Measurements from ENCODE around the gene ZNF618.

Gene ZNF618

DNA sequence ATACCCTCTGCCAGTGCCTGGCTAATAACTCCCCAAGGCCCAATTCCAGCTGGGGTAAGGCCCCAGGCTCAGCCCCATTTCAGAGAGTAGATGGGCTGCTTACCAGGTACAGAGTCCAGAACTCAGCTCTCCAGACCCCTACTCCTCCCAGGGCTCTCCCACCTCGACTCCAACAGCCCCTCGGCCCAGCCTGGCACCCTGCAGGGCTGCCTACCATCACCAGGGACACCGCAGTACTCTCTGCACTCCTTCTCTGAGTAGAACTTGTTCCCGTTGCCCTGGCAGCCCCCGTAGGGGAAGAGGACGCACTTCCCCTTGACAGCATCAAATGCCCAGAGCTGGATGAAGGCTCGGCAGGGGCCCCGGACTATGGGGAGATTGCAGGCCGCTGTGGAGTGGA is 184.6 kb downstream of the ZNF618 start:
- no peak for DNase-seq (ENCODE audit: low read depth)

DNA sequence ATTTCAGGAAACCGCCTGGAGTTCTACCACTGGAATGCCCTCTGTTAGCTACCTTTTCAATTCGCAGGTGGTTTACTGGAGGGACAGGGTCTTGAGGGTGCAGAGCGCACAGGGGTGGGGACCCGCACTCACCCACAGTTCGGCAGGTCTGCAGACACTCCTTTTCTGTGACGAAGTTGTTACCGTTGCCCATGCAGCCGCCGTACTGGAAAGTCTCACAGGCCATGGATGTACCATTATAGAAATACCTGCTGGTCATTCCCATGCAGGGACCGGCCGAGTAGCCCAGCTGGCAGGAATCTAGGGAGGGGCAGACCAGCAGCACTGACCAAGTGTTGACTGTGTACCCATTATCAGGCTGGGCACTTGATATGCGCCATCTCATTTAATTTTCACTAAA is 185.2 kb downstream of the ZNF618 start:
- DNase-seq (ENCODE audit: low read depth): no peak

- no peak for DNase-seq (ENCODE audit: low read depth)
These were observed 185.8 kb downstream of the ZNF618 start for GRCh38 chr9:114061830-114062474.

DNA sequence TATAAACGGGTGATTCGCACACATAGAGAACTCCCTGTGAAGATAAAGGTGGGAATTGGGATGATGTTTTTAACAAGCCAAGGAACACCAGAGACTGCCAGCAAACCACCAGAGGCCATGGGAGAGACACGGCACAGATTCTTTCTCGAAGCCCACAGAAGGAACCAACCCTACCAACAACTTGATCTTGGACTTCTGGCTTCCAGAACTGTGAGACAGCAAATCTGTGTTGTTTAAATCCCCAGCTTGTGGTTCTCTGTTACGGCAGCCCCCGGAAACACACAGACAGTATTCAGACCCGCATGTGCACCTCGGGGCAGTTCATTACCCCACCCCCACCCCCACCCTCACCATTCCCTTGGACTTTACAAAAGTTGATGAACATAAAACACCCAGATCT is 189.2 kb downstream of the ZNF618 start:
- DNase-seq (ENCODE audit: low read depth): no peak

DNA sequence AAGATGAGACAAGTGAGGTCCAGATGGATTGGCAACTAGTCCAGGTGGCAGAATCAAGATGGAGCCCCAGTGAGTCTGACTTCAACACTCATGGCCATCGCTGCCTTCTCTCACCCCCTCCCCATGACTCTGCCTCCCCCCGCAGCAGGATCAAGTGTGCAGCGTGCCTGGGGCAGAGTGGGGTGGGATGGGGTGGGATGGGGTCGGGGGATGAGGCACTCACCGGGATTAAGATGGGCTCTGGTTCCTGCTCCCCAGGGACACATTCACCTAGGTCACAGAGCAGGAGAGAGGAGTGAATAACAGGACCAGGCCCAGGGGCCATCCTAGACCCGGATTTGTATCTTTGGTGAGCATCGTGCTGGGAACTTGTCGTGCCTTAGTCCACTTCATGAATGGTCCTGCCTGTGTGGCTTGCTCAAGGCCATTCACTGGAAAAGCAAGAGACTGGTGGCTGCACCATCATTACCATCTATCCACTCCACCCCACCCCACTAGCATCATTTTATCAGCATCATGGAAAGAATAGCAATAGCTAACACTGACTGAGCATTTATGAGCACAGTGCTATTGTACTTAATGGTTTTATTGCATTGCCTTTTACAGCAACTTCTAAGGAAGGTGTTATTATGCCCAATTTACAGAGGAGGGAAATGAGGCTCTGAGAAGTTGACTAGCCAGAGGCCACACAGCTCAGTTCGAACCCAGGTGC is 193.5 kb downstream of the ZNF618 start:
- no peak for DNase-seq (ENCODE audit: low read depth)

DNA sequence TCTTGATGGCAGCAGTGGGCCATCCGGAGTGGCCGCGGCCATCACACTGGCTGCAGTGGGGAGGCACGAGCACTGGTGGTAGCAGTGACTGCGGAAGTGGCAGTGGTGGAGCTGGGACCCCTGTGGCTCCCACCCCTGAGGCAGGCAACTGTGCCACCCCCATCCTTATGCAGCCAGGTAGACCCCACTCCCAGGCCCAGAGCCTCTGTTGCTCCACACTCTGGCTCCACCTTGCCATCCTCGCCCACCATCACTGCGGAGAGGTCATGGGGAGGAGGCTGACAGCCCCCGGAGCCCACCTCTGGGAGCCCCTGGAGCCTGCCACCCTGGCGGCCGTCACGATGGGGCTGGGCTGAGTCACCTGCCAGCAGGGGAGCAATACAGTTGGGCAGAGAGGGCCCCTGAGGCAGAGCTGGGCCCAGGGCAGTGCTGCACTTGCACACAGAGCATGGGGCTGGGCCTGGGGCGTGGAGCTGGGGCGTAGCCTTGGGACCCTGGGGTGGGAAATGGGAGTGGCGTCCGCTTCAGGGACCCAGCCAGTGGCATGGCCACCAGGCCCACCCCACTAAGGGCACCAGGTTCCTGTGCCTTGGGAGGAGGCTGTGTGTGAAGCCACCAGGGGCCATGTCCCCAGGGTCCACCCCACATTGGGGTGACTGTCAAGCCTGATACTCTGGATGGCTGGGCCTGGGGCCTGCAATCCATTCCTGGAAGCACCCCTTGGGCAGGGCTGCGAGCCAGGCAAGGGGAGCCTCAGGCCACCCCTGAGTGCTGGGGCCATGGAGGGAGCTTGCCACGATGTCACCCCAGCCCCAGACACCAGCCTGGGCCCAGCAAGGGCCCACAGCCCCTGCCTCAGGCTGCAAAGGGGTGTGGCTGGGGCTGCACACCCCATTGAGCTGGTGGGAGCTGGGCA is 194.3 kb downstream of the ZNF618 start:
- DNase-seq (ENCODE audit: low read depth): no peak

DNA sequence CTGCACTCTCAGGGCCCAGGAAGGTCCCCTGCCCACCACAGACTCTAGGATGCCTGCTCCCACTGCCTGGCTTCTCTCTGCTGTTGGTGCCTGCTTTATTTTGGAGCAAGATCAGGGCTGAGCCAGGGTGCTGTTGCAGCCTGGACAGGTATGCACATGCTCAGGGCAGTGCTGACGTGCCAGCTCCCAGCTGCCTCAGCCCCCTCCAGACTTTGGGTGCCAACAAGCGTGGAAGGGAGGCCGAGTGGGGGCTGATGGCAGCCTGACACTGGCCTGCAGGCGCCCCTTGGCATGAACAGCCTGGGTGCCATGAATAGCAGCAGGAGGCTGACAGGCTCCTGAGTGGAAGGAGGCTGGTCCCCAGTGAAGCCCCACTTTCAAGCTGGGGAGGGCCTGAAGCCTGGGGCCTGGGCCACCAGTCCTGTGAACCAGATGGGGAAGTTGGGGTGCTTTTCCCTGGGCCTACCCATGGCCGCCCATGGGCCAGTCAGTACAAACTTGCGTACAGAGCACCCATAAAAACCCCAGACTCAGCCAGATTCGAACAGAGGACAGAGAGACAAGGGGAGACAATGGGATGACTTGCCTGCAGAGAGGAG is 195.2 kb downstream of the ZNF618 start:
- DNase-seq (ENCODE audit: low read depth): no peak

DNA sequence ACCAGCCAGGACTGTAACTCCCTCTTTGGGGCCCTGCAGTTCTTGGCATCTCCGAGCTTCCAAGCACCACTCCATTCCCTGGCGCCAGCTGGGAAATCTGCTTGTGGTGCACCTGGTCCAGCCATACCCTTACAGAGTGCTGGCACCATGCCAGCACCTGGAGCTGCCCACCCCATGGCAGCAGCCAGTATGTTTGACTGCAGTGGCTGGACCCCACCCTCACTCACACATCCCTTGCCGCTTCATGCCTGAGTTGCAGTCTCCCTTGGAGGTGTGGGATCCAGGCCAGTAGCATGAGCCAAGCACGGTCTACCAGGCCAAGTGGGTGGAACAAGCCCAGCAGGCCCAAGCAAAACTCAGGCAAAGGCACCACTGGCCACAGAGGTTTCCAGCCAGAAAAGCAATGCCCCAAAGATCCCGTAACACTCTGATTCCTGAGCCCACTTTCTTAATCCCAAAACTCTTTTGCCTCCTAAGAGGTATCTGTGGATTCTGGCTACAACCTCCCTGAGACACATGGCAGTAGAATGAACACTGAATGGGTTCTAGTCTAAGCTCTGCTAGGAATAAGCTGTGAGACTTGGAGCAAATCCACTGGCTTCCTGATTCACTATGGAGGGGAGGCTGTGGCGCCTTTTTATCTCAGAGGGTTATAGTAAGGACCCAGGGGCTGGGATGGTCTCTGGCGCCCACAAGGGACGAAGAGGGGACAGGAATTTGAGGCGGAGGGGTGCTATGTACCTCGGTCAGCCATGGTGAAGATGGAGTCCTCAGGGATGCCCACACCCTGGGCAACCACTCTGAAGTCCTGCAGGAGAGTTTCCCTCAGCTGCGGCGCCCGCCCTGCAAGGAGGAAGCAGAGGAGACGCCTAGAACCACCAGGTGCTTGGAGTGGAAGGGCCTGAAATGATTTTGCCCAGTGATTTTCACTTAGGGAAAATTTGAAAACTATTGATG is 196.4 kb downstream of the ZNF618 start:
- no peak for DNase-seq (ENCODE audit: low read depth)

DNA sequence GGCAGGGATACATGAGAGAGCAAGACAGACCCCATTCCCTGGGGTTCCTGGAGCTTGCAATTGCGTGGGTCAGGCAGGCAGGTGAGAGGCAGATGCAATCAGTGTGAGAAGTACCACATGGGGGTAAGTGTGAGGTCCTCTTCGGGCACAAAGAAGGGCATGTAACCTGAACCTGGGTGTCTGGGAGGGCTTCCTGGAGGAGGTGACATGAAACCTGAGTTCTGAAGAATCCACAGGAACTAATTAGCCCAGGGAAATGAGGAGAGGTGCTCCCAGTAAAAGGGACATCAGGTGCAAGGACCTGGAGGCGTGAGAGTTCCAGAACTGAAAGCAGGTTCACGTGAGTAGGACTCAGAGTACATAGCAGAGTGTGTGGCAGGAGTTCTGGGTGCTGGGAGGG is 199.5 kb downstream of the ZNF618 start:
- DNase-seq (ENCODE audit: low read depth): no peak

DNA sequence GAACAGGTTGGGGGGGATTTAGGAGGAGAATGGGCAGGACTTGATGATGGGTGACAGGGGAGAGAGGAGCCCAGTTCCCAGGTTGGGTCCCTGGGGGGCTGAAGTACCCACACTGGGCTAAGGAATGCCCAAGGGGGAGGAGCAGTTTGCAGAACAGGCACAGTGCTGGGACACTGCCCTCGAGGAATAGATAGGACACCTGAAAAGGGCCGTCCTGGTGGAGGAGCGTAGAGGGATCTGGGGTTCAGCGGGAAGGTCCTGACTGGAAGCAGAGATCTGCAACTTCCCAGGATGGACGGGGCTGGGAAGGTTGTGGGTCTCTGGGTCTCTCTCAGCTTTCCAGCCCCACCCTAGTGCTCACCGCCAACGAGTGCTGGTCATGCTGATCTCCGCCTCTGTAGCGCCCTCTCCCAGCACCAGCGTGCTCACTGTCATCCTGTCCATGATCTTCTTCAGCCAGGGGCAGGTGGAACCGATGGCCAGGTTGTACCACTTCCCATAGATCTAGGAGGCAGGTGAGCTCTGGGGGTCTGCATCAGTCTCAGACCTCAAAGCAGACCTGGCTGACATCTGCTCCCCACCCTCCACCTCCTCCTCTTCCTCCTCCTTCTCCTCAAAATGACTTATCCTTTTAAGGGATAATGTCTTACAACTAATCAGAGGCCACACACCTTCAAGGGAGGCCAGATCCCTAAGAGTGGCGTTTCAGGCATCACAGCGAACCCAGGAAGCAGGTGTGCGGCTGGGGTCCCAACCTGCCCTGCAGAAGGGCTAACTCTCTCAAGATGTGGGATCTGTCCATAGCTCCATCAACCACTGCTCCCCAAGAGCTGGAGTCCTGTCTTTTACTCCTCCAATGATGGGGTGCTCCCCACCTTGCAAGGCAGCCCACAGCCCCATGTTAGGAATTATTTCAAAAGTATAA is 200.4 kb downstream of the ZNF618 start:
- no peak for DNase-seq (ENCODE audit: low read depth)

DNA sequence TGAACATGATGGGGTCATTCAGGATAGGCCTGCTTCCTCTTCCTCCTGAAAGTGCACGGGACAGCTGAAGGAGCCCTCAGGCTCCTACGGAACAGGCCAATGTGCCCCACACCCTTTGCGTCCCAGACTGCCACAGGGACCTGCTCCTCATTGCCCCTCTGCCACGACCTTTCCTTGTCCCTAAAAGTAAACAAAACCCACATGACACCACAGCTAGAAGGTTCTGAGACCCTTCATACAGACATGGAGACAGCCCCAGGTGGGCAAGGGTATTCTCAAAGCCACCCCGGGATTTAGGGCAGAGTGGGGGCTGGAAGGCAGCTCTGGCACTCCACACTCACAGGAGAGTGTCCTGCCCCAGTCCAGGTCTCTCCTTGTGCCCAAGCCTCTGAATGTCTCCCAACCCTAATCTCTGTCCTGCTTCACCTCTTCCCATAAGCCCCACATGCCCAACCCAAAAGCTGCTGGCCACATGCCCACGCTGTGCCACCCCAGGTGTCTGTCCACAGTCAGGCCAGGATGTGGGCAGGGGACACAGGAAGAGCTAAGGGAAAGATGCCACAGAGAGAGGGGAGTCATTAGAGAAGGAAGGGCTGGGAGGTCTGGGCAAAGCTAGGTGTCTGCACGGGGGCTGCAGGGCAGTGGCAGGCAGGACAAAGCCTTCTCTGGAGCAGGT is 201.2 kb downstream of the ZNF618 start:
- DNase-seq (ENCODE audit: low read depth): no peak

GRCh38 chr9:114078021-114078780 is 202.1 kb downstream of the ZNF618 start, which contains the start of gene AMBP:
AMBP (minus strand) TSS chr9:114078300; CDS start chr9:114078209, 91 bp downstream.
- DNase-seq (ENCODE audit: low read depth): no peak

- DNase-seq (ENCODE audit: low read depth): no peak
These were observed 202.7 kb downstream of the ZNF618 start for GRCh38 chr9:114078781-114079156.

DNA sequence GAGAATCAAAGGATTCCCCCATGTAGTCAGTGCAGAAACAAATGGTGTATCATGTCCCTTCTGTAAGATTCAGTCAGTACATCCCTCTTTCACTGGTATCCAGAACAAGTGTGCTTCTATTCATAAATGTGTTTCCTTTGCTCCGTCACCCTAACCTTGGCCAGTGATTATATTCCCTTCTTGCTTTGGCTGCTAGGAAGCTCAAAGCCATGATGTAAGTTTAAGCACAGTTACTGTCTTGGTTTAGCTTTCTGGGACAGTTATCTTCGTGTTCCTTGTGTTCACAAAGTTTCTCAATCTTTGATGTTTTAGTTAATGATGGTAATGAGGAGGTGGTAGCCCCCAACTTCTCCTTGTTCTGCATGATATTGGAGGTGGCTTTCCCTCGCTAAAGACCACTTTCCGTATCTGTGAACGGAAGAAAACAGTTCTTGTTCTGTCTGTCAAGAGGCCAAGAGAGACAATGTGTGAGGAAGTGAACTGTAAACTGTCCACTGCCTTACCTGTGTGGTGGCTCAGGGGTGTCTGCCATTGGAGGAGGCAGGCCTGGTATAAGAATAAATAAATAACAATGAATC is 204.2 kb downstream of the ZNF618 start:
- no peak for DNase-seq (ENCODE audit: low read depth)

DNA sequence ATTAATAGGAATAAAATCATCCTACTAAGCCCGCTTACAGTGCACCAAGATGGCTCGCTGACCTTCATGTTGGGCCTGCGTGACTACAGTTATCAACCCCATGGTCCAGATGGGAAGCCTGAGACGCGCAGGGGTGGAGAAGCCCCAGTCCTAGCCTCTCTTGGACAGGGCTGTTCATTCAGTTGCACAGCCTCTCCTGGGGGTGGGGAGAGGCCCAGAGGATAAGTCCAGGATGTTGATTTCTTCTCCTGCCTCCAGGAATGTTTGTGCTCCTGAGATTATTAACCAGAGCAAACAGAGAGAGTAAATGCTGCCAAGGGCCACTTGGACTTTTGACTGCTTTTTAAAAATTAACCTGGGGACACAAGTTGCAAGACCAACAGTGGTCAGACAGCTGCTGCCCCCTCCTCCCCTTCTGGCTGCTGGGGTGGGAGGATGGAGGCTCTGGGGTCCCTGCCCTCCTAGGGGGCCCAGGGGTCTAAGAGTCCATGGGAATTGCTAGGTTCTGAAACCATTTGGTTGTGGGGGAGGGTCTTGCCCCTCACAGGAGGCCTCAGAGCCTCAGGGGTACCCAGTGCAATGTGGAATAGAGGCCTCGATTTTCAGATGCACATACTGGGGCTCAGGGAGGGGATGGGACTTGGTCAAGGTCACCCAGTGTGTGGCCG is 204.8 kb downstream of the ZNF618 start:
- no peak for DNase-seq (ENCODE audit: low read depth)

- no peak for DNase-seq (ENCODE audit: low read depth)
These were observed 205.4 kb downstream of the ZNF618 start for GRCh38 chr9:114081441-114082016.

- peak; percentile 60 for DNase-seq (ENCODE audit: low read depth)
These were observed 206.1 kb downstream of the ZNF618 start for GRCh38 chr9:114082017-114082762.
